Adrenal gland (tissue), 5 donors: ENCODE results near the gene DDR1.

Experiments used
- CTCF ChIP-seq, 6 experiments: fragments of 450-650 bp in 4 of 6; fragments of 200-600 bp in 2 of 6; sonication (generic) in 1 of 6; IDR thresholded peaks; 1 replicate in 5 of 6; 2 replicates in 1 of 6; pipeline versions ENCODE4 v1.5.1 to v1.8.0; 2016 to 2021; ENCODE audit warnings: antibody characterized with exemption in 6 of 6, mild to moderate bottlenecking in 2 of 6, moderate library complexity in 1 of 6
- POLR2A ChIP-seq, 2 donors: fragments of 450-650 bp; IDR thresholded peaks; one replicate each; pipeline ENCODE4 v1.6.1; 2017; ENCODE audit warnings: antibody characterized with exemption in 2 of 2, mild to moderate bottlenecking in 2 of 2, moderate library complexity in 1 of 2
- donor health status: DM: no; HTN: no; CAD: no.

GRCh38 chr6:30913721-30914075, 29.4 kb downstream of the DDR1 start:
- TF ChIP-seq CTCF (IDR thresholded peaks at IDR 0.05) (no peak), POLR2A (IDR thresholded peaks at IDR 0.05) (no peak)
